GM19328 (cell line): ENCODE data around the gene EVC2.

Experiments
- ATAC-seq: cut with Tn5 transposase; IDR thresholded peaks from one replicate; pipeline ENCODE4 v1.9.1; 2021; ENCODE audit warnings: mild to moderate bottlenecking, moderate library complexity; ENCODE audit not compliant: unreplicated experiment

EVC2 gene

GRCh38 chr4:5715357-5715756 is 7.0 kb upstream of the EVC2 start:
- no peak for ATAC-seq

- ATAC-seq, result no peak
These were observed 5.5 kb upstream of the EVC2 start for GRCh38 chr4:5713861-5714260.

- no peak for ATAC-seq
These were observed 4.6 kb upstream of the EVC2 start for GRCh38 chr4:5712931-5713330.

- ATAC-seq, result no peak
These were observed 4.2 kb upstream of the EVC2 start for GRCh38 chr4:5712517-5712916.

- ATAC-seq, result no peak
These were observed 3.3 kb upstream of the EVC2 start for GRCh38 chr4:5711479-5712184.

- no peak for ATAC-seq
These were observed 2.7 kb upstream of the EVC2 start, which contains the start of gene EVC for GRCh38 chr4:5710961-5711478. Gene EVC, plus strand, starts transcription at chr4:5711201. Its CDS starts 180 bp downstream, at chr4:5711381.

GRCh38 chr4:5710065-5710960 is 2.0 kb upstream of the EVC2 start:
- no peak for ATAC-seq

GRCh38 chr4:5709207-5709575 is 832 bp upstream of the EVC2 start:
- no peak for ATAC-seq

- ATAC-seq, result no peak
These were observed 446 bp downstream of the EVC2 start for GRCh38 chr4:5707778-5708448.

GRCh38 chr4:5707366-5707765 is 993 bp downstream of the EVC2 start:
- ATAC-seq, result no peak

- ATAC-seq, result no peak
These were observed 1.7 kb downstream of the EVC2 start for GRCh38 chr4:5706486-5707290.

- no peak for ATAC-seq
These were observed 2.6 kb downstream of the EVC2 start for GRCh38 chr4:5705647-5706320.

GRCh38 chr4:5704276-5704675 is 4.1 kb downstream of the EVC2 start:
- ATAC-seq, result no peak

GRCh38 chr4:5703831-5704230 is 4.5 kb downstream of the EVC2 start:
- ATAC-seq, result no peak

- no peak for ATAC-seq
These were observed 6.4 kb downstream of the EVC2 start for GRCh38 chr4:5701971-5702370.

GRCh38 chr4:5700459-5700858 is 7.9 kb downstream of the EVC2 start:
- ATAC-seq, result no peak

GRCh38 chr4:5696341-5696740 is 12.0 kb downstream of the EVC2 start:
- no peak for ATAC-seq

GRCh38 chr4:5693871-5694270 is 14.5 kb downstream of the EVC2 start:
- no peak for ATAC-seq

- no peak for ATAC-seq
These were observed 16.7 kb downstream of the EVC2 start for GRCh38 chr4:5691491-5692132.

- ATAC-seq, result no peak
These were observed 19.3 kb downstream of the EVC2 start for GRCh38 chr4:5689065-5689464.
